Measurements from ENCODE around the gene GOLGA8B.
"Not testable (repeated sequence)": the region's sequence is repeated elsewhere in the genome, so short reads cannot be mapped to it uniquely, and the experiment has no call there.

Gene GOLGA8B

GRCh38 chr15:34560814-34561213 is 22.6 kb downstream of the GOLGA8B start:
- not testable (repeated sequence) for FAIRE-seq; DNase-seq (ENCODE audit: insufficient read length, low spot score)

- DNase-seq (ENCODE audit: insufficient read length, low spot score); FAIRE-seq: not testable (repeated sequence)
These were observed 23.7 kb downstream of the GOLGA8B start for GRCh38 chr15:34559764-34560163.

GRCh38 chr15:34555162-34555561 is 28.3 kb downstream of the GOLGA8B start:
- not testable (repeated sequence) for FAIRE-seq; DNase-seq (ENCODE audit: insufficient read length, low spot score)

GRCh38 chr15:34554716-34555115 is 28.7 kb downstream of the GOLGA8B start:
- DNase-seq (ENCODE audit: insufficient read length, low spot score); FAIRE-seq: not testable (repeated sequence)

- not testable (repeated sequence) for FAIRE-seq; DNase-seq (ENCODE audit: insufficient read length, low spot score)
These were observed 29.3 kb downstream of the GOLGA8B start for GRCh38 chr15:34554126-34554525.

GRCh38 chr15:34550129-34550528 is 33.3 kb downstream of the GOLGA8B start:
- not testable (repeated sequence) for FAIRE-seq; DNase-seq (ENCODE audit: insufficient read length, low spot score)

GRCh38 chr15:34549381-34549809 is 34.1 kb downstream of the GOLGA8B start:
- FAIRE-seq; DNase-seq (ENCODE audit: insufficient read length, low spot score): not testable (repeated sequence)

GRCh38 chr15:34543860-34544649 is 39.4 kb downstream of the GOLGA8B start:
- FAIRE-seq; DNase-seq (ENCODE audit: insufficient read length, low spot score): not testable (repeated sequence)

GRCh38 chr15:34535857-34536256 is 47.6 kb downstream of the GOLGA8B start:
- not testable (repeated sequence) for DNase-seq (ENCODE audit: insufficient read length, low spot score); FAIRE-seq

Measured in D721Med (cell line).